ENCODE measurements around the gene SMIM43. TPM values are rescaled to one million over a fixed set of nuclear protein-coding genes. Genes with fewer than 3 reads are reported as not detected.

Gene SMIM43
- total RNA-seq, 1 experiment from 2014 or later, result 0.33 TPM

GRCh38 chr4:121784975-121785374, 20.0 kb upstream of the SMIM43 start:
- Mint-ChIP-seq H3K27me3 (ENCODE audit: low read depth) (no peaks in the 10 kb centered on the region; the same call in none of the 2 replicates), H3K27ac (no peak overlapping the region), H3K9me3 (no peaks in the 10 kb centered on the region), H3K36me3 (no peaks in the 10 kb centered on the region), H3K4me3 (no peak overlapping the region), H3K4me1 (no peaks in the 10 kb centered on the region)
- POLR2A ChIA-PET, result no interaction called here
- no peak for DNase-seq (ENCODE audit: low spot score)
- CTCF ChIA-PET, result no interaction called here
- no peak for ATAC-seq
- TF ChIP-seq HMGA2 (CRISPR knock-in tag; IDR thresholded peaks at IDR 0.05) (no peak), MAX (CRISPR knock-in tag; IDR thresholded peaks at IDR 0.05) (no peak)

GRCh38 chr4:121784401-121784800, 19.4 kb upstream of the SMIM43 start:
- Mint-ChIP-seq H3K9me3 (no peaks in the 10 kb centered on the region), H3K4me1 (no peaks in the 10 kb centered on the region), H3K36me3 (no peaks in the 10 kb centered on the region), H3K27me3 (ENCODE audit: low read depth) (no peaks in the 10 kb centered on the region; the same call in none of the 2 replicates), H3K27ac (no peak overlapping the region), H3K4me3 (no peak overlapping the region)
- DNase-seq (ENCODE audit: low spot score), result no peak
- ChIA-PET CTCF (no interaction called here), POLR2A (no interaction called here)
- TF ChIP-seq ERG (CRISPR knock-in tag; IDR thresholded peaks at IDR 0.05) (no peak), TCF7 (CRISPR knock-in tag; IDR thresholded peaks at IDR 0.05; ENCODE audit: low read depth) (no peak), FOXP1 (CRISPR knock-in tag; IDR thresholded peaks at IDR 0.05; ENCODE audit: borderline replicate concordance) (no peak), CREB1 (CRISPR knock-in tag; IDR thresholded peaks at IDR 0.05) (no peak), GTF2I (CRISPR knock-in tag; conservative IDR thresholded peaks at IDR 0.05) (no peak), SP1 (CRISPR knock-in tag; conservative IDR thresholded peaks at IDR 0.05) (no peak), ZNF263 (CRISPR knock-in tag; IDR thresholded peaks at IDR 0.05; ENCODE audit: low read depth) (no peak), CREM (CRISPR knock-in tag; IDR thresholded peaks at IDR 0.05) (no peak), IRF2 (CRISPR knock-in tag; IDR thresholded peaks at IDR 0.05; ENCODE audit: borderline replicate concordance, low read depth) (no peak), CDX4 (CRISPR knock-in tag; IDR thresholded peaks at IDR 0.05; ENCODE audit: borderline replicate concordance) (no peak), NFYB (CRISPR knock-in tag; conservative IDR thresholded peaks at IDR 0.05; ENCODE audit: low read depth) (no peak), TP53 (CRISPR knock-in tag; IDR thresholded peaks at IDR 0.05) (no peak), ZMAT4 (CRISPR knock-in tag; IDR thresholded peaks at IDR 0.05) (no peak), ZNF219 (CRISPR knock-in tag; IDR thresholded peaks at IDR 0.05; ENCODE audit: borderline replicate concordance) (no peak), ZSCAN18 (CRISPR knock-in tag; IDR thresholded peaks at IDR 0.05) (no peak), ATF3 (CRISPR knock-in tag; conservative IDR thresholded peaks at IDR 0.05) (no peak), AFF4 (CRISPR knock-in tag; IDR thresholded peaks at IDR 0.05; ENCODE audit: borderline replicate concordance) (no peak)
- ATAC-seq, result no peak
